AG08396 (cell line): ENCODE measurements around the gene IRF4.
A peak's percentile ranks its signal among the peaks of the same experiment; 100 is the strongest.

Source experiments
- DNase-seq: peaks from one replicate; pipeline ENCODE4 v3.0.0; 2012; ENCODE audit warnings: low spot score, mixed read lengths

IRF4 gene

DNA sequence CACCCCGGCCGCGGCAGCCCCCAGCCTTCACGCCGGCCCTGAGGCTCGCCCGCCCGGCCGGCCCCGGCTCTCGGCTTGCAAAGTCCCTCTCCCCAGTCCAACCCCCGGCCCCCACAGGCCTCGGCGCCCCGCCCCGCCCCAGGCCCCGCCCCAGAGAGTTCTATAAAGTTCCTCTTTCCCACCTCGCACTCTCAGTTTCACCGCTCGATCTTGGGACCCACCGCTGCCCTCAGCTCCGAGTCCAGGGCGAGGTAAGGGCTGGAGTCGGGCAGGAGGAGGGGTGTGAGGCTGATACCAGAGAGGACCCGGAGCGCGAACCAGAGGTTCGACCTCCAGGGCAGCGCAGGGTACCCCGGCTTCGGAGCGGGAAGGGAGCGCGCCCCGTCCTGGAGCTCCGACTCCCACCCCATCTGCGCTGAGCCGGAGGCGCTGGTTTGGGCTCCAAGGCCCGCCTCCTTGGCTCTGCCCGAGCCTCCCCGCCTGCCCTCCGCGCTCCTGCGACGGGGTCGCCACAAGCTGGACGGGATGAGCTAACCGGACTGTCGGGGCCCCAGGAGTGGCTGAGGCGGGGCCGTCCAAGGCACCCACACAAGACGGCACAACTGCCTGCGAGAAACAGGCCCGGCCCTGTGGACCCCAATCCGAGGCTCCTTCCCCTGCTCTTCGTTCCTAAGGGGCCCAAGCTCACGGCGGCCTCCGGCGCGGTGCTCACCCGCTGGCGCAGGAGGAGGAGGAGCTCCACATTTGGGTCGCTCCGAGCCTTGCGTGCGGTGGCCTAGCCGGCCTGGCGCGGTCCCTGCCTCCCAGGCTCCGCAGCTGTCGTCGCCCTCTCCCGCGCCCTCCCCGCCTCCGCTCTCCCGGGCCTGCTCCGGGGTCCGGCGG, at the start of gene IRF4:
Gene IRF4 (plus strand): TSS at position 194 of the 882 bp plus-strand sequence. CDS start 1,401 bp downstream, outside the sequence.
- no peak for DNase-seq

DNA sequence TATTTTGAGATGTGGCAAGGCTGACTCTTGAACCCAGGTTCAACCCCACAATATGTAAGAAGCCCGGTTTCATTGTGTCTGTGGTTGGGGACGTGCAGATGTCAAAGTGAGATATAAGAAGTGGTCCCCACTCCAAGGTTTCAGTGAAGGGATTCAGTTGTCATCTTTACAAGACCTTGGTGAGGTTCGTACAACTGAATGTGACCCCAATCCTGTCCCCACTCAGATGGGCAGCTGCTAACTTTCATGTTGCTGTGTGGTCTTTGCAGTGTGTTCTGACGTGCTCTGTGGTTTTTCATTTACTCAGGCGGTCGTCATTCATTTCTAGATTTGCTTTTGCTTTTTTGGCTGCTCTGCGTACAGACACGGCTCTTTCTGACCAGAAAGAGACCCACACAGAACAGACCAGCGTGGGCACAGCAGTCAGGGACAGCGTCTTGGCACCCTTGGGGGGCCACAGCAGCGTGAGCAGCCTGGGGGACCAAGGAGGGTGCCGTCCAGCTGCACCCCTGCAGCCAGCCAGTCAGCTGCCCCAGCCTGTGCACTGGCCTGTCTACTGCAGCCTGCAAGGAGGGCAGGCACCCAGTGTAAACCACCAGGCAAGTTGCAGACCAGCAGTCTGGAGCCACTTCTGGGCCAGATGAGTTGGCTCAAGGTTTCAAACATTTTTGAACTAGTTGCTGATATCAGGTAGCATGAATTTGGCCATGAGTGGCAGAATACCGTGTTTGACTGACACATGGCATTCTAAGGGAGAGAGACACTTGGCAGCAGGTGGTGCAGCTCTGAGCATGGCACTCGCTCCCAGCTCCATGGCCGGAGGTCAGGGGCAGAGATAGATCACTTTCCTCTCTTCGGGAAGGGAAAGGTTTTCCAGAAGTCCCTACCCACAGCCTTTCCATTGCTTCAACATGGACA, 49.4 kb upstream of the IRF4 start:
- no peak for DNase-seq

DNA sequence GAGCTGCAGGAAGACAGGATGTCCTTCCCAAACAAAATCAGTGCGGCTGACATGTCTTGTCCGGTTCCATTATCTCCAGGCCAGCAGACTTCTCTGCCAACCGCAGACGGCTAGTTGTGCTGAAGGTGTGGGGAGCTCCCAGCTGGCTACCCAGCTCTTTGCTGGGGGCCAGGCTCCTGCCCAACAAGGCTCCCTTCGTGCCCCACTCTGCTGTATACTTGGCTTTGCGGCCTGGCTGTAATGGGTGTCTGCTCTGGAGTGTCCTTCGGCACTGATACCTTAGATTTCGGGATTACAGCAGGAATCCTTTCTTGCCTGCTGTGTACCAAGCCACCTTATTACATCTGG, 48.7 kb upstream of the IRF4 start:
- no peak for DNase-seq

DNA sequence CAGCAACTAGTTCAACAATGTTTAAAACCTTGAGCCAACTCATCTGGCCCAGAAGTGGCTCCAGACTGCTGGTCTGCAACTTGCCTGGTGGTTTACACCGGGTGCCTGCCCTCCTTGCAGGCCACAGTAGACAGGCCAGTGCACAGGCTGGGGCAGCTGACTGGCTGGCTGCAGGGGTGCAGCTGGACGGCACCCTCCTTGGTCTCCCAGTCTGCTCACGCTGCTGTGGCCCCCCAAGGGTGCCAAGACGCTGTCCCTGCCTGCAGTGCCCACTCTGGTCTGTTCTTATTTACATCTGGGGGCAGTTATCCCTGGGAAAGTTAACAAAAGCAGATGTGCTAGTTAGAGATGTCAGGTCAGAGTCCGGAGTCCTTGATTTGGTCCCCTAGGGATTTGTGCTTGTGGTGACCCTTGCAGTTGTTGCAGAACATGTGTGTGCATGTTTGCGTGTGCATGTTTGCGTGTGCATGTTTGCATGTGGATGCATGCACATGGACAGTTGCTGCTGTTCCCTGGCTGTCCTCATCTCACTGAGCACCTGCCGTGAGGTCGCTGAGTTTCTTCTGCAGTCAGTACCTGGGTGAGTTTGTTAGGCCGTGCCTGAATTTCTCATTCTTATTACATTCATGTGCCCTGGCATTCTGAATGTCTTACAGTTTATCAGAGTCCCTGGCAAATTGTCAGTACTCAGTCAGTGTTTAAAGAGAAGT, 48.2 kb upstream of the IRF4 start:
- no peak for DNase-seq

DNA sequence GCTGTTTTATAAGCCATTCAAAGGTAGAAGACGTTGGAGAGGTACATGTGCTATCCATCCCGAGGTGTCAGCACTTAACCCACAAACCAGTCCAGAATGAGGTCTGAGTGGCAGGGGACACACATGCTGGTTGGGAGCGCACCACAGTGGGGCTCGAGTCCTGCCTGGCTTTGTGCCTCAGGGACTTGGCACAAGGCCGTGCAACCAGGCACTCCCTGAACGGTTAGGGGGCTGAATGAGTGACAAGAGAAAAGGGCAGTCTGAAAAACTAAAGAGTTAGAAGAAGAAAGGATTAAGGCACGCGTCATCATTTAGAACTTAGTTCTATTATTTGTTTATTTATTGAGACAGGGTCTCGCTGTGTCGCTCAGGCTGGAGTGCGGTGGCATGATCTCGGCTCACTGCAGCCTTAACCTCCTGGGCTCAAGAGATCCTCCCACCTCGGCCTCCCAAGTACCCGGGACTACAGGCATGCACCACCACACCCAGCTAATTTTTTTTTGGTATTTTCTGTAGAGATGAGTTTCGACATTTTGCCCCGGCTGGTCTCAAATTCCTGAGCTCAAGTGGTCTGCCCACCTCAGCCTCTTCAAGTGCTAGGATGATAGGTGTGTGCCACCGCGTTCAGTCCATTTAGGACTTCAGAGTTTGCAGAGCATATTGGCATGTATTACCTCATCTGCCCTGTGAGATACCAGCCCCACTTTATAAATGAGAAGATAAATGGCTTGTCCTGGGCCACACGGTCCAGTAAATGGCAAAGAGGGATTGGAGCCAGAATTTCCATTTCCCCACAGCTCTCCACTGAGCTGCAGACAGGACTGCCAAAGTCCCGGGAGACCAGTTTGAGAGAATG, 47.4 kb upstream of the IRF4 start:
- DNase-seq: no peak

DNA sequence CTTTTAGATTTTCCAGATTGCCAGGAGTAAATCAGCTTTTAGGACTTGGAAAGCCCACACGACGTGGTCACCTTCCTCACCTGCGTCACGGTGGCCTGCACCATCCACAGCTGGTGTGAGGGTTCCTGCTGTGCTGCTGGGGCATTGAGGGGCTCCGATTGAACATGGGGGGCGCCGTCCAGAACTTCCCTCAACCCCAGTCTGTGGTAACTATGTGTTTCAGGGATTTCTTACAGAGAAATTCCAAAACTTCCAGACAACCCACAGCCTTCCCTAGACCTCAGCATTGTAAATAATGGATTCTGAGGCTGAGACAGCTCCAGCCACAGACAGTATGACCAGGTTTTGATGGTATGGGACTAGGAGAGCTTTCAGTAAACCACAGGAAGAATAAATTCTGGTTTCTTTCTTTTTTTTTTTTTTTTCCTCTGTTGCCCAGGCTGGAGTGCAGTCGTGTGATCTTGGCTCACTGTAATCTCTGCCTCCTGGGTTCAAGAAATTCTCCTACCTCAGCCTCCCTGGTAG, 46.7 kb upstream of the IRF4 start:
- DNase-seq: peak; percentile 49

DNA sequence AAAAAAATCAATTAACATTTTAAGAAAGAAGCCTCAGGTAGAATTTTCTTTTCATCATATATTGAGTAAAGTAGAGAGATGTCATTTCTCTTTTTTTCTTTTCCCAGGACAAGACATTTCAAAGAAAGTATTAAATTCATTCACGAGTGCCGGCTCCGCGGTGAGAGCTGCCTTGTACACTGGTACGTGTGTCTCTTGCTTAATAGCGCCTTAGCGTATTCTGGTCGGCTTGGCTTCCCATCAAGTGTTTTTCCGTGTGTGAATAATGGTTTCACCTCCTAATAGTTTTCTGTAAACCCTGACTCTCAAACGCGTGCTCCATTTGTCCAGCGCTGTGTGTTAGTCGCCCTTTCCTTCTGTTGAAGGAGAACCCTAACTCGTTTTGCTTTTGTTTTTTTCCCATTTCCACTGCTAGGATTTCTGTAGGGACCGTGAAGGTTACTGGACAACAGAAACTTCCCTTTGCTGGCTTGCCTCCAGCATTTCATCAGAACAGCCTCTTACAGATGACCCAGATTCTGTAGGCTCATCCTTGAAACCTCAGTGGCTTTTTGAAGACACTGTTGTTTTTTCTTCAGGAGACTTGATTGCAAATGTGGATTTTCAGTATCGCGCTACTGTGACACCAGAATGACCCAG, 45.7 kb upstream of the IRF4 start:
- DNase-seq: no peak

DNA sequence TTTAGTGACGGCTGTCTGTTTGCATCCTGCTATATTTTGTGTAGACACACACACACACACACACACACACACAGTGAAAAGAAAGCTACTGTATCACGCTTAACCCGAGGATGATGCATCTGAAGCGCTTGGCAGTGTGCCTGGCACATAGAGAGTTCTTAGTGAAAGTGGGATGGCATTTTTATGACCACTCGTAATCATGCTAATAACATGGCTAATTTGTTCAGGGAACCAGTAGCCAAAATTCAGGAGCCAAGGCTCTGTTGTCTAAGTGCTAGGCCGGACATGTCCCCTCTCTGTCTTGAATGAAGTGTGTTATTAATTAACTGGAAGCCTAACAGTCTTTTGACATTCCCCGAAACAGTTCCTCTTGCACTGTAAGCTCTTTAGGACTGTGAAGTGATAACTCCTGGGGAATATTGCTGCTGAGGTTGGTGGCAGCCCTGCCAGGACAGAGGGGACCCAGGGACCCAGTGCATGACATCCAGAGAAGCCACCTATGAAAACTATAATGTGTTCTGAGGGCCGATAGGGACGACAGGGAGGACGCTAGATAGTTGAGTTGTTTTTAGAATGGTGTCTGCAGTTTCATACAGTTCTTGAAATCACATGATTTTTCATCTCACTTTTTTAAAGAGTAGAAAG, 45.0 kb upstream of the IRF4 start:
- DNase-seq: no peak

DNA sequence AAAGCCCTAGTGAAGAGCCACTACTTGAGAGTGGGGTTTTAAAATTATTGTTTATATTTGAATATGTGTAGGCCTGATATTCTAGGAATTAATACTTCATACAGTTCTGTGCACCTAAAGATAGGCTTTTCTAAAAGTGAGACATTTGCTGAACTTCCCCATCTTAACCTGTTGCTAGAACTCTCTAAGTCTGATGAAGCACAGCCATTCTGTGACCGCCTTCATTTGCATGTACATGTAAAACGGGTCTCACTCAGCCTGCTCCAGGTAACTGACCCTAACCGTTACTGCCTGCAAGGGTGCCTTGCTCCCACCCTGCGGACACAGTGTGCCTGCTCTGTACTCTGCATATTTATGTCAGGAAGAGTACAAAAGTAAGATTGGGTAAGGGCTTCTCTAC, 44.3 kb upstream of the IRF4 start:
- no peak for DNase-seq

DNA sequence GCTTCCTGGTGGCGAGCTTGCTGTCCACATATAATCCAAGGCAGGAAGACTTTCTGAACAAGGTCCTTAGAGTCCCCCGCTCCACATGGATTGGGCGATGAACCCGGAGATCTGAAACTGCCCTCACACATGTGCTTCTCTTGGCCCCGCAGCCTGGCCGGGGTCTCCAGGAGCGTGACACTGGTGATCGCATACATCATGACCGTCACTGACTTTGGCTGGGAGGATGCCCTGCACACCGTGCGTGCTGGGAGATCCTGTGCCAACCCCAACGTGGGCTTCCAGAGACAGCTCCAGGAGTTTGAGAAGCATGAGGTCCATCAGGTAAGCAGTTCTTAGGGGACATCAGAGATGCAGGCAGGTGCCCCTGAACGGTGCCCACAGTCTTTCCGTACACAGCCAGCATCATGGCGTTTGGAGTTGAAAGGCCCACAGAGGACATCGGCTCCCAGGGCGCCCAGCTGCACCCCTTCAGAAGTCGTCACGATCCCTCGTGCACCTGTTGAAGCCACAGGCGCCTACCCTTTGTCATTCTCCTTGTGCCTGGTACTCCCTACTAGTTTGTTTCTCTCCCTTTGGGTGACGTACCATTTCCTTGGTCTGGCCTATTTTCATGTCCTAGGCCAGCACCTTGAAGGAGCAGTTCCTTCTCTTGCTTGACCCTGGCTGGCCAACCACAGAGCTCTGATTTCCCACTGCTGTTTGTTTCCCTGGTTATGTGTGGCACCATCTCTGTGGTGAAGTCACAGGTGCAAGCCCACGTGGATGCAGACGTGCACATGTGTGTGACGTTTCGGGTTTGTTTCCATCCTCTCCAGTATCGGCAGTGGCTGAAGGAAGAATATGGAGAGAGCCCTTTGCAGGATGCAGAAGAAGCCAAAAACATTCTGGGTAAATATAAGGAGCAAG, 43.3 kb upstream of the IRF4 start:
- DNase-seq: no peak

DNA sequence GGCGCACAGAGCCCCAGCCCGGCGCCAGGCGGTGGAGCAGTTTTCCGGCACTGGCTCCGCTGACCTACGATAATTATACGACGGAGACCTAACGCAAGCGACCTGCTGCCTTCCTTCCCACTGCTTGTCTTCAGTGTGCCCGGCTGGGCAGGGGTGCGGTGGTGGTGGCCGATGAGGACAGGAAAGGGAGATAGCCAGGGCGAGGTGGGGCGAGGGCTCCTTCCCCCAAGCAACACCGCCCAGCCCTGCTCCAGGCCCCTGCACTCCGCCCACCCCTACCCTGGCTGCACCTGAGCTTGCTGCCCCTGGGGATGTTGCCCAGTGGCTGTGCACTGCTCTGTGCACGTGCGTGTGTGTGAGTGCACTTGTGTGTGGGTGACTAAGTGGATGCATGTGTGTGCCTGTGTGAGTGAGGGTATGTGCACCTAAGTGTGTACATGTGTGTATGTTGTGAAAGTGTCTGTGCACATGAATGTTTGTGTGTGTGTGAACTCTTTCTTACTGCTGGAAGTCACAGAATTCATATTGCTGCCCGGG, 42.6 kb upstream of the IRF4 start:
- DNase-seq: no peak

DNA sequence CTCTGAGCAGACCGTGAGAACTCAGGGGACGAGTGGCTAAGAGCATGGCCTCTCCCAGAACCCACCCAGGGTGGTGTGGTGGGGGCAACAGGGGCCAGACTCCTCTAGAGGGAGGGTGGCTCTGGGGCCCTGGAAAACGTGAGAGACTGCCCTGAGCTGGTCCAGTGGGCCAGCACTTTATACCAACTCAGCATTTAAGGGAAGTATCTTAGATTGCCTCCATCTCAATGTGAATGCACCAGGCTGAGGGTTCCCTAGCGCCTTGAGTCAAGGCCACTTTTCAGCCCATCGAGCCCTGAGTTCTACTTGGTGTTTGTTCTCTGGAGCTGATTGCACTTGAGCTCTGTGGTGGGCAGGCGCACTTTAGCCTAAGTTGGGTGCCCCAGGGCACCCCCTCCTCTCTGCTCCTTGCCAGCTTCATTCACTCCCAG, 42.0 kb upstream of the IRF4 start:
- DNase-seq: no peak

DNA sequence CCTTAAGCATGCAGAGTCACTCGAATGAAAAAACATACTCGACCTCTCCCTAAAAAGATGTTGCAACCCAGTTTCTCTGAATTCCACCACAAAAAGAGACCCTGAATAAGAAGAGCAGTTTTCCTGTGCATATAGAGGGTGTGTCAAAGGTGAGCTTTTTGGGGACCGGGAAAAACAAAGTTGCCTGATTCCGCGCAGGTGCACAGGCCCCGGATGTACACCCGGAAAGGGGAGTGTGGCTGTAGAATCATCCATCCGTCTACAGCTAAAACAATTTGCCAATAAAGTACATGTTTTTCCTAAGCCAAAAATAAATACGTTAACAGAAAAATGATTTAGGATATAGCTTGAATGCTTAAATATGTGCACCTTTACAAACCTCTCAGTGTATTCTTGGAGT, 41.2 kb upstream of the IRF4 start:
- no peak for DNase-seq

DNA sequence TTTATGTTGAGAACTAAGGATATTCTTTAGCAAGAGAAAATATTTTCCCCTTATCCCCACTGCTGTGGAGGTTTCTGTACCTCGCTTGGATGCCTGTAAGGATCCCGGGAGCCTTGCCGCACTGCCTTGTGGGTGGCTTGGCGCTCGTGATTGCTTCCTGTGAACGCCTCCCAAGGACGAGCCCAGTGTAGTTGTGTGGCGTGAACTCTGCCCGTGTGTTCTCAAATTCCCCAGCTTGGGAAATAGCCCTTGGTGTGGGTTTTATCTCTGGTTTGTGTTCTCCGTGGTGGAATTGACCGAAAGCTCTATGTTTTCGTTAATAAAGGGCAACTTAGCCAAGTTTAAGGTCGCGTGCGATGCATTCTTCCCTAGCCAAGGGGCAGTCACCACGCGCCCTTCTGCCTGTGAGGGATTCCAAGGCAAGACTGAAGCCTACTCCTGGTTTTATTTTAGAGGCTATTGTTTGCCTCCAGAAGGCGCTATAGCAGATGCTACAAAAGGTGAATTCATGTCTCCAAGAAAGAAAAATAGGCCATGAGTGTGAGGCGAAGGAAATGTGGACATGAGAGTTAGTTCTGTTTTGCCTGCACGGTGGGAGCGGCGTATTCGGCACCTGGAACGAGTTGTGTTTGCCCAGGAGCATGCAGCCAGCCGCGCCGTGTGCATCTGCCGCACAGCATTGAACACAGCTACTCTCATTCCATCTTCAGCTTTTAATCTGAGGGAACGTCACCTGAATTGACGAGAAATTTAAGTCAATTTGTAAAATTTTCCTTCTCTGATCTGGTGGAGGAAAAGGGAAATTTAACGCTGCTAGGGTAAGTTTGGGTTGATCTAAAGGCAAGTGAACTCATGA, 40.3 kb upstream of the IRF4 start:
- no peak for DNase-seq

DNA sequence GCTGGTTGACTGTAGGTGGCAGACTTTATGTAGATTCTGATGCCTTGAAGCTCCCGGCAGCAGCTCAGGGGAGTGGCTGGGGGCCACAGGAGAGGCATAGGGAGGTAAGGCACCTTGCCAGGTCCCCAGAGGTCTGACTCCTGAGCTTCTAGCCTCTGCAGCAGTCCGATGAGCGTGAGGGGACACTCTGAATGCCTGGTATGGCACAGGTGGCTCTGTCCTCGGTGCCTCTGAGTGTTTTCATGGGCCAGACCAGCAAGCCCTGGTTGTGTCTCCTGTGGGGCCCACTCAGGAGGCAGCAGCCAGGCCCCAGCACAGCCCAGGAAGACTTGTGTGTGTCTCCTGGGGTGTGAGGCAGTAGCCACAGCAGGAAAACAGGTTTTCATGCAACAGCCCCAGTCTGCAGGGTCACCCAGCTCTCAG, 39.7 kb upstream of the IRF4 start:
- no peak for DNase-seq

DNA sequence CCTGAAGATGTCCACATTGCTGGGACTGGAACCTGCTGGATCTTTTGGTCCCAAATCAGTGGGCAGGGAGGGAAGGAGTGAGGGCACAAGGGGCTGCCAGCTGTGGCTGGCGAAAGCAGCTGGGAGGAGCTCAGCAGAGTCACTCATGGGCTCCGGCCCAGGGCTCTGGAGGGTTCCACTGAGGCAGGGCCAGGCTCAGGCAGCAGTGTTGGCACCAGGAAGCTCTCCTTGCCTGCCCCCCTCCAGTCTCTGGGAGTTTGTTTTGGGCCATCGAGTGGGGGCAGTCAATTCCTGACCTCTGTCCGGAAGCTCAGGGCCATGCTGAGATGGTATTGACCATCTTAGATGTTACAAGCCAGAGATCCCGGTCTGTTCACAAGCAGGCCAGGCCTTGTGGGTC, 39.1 kb upstream of the IRF4 start:
- DNase-seq: no peak

DNA sequence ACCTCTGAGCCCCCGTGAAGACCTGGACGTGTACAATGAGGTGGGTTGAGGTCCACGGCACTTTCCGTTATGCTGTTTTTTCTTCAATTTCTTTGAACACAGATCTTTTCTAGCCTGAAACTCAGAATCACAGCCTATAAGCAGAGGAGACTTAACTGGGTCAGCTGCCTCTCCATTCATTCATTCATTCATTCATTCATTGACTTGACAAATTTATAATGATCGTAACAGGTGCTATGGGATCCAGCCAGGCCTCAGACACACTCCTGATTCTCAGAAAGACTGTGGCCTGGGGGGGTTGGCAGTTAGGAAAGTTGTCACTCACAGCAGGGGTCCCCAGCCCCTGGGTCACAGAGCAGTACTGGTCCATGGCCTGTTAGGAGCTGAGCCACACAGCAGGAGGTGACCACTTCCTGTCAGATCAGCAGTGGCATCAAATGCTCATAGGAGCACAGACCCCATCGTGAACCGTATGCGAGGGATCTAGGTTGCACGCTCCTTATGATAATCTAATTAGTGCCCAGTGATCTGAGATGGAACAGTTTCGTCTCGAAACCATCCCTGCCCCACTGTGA, 38.6 kb upstream of the IRF4 start:
- DNase-seq: no peak
